HG03280 (cell line): Measurements from ENCODE around the gene CRACDL.

Source experiments
- ATAC-seq: cut with Tn5 transposase; IDR thresholded peaks from one replicate; pipeline ENCODE4 v1.9.1; 2021; ENCODE audit warnings: mild to moderate bottlenecking, moderate library complexity; ENCODE audit not compliant: unreplicated experiment

Gene CRACDL, protein sequence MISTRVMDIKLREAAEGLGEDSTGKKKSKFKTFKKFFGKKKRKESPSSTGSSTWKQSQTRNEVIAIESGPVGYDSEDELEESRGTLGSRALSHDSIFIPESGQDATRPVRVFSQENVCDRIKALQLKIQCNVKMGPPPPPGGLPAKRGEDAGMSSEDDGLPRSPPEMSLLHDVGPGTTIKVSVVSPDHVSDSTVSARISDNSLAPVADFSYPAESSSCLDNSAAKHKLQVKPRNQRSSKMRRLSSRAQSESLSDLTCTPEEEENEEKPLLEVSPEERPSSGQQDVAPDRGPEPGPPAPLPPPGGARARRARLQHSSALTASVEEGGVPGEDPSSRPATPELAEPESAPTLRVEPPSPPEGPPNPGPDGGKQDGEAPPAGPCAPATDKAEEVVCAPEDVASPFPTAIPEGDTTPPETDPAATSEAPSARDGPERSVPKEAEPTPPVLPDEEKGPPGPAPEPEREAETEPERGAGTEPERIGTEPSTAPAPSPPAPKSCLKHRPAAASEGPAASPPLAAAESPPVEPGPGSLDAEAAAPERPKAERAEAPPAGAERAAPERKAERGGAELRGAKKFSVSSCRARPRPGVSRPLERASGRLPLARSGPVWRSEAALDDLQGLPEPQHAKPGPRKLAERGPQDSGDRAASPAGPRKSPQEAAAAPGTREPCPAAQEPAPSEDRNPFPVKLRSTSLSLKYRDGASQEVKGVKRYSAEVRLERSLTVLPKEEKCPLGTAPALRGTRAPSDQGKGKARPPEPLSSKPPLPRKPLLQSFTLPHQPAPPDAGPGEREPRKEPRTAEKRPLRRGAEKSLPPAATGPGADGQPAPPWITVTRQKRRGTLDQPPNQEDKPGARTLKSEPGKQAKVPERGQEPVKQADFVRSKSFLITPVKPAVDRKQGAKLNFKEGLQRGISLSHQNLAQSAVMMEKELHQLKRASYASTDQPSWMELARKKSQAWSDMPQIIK

GRCh38 chr2:98935777-98936352 lies at the start of gene CRACDL:
Gene CRACDL (minus strand): TSS chr2:98936225. CDS start chr2:98846800, 89,425 bp downstream.
- ATAC-seq, result no peak

DNA sequence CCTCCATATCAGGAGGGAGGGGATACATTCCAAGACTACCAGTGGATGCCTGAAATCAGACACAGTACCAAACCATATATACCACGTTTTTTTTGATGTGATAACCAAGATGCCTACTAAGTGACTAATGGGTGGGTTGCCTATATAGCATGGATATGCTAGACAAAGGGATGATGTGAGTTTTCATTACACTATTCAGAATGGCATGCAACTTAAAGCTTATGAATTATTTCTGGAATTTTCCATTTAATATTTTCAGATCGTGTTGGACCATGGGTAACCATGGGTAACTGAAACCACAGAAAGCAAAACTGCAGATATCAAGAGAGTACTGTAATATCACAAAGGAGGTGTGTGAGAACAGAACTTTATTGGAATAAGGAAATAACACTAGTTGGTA lies 39.6 kb upstream of the CRACDL start:
- no peak for ATAC-seq

- no peak for ATAC-seq
Observed at GRCh38 chr2:98972582-98973167, 36.6 kb upstream of the CRACDL start.

- no peak for ATAC-seq
Observed at GRCh38 chr2:98959810-98960507, 23.9 kb upstream of the CRACDL start.

GRCh38 chr2:98952966-98953365 lies 16.9 kb upstream of the CRACDL start:
- ATAC-seq, result no peak

DNA sequence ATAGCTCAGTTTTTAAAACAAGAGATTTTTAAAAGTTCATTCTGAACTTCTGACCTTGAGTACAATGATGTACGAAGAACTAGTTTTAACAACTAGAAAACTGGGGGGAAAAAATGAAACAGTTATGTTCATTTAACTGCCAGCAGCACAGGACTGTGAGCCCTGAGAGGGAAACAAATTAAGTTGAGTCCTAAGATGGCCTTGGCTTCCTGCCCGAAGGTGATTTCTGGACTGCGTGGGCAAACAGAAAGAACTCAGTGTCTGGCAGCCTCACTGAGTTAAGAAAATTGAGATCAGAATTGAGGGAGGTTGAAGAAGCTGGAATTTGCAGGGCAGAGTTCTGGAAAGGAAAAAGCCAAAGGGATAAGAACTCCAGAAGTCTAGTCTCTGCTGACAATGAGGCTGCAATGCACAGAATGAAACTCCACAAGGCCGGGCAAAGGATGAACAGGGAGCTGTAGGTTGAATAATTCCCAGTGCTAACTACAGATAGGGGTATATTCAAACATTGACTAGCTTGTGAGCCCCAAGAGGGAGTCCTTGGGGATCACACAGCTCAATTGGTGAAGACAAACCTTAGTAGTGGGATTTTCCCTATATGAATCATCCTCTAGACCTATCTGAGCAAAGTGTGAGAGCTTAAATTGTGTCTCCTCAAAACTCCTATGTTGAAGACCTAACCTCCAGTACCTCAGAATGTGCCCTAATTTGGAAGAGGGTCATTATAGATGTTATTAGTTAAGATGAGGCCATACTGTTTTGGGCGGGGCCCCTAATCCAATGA lies 13.1 kb upstream of the CRACDL start:
- ATAC-seq, result no peak

DNA sequence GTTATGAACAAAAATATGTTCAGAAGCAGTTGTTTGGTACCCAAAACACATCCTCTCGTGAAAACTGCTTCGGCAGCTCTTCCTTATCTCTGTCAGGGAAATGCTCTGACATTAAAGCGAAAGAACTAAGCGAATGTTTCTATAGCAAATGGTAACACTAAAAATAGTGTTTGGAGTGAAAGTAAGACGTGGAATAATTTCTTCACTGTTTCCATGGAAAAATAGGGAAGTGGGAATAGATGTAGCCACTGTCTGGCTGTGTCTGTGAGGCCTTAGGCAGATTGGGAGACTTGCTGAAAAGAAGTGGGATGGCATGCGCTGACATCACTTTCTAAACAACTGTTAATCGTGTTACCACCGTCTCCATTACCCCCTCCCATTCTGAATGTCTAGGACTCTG lies 11.5 kb upstream of the CRACDL start:
- no peak for ATAC-seq

- no peak for ATAC-seq
Observed at GRCh38 chr2:98946855-98947254, 10.8 kb upstream of the CRACDL start.

DNA sequence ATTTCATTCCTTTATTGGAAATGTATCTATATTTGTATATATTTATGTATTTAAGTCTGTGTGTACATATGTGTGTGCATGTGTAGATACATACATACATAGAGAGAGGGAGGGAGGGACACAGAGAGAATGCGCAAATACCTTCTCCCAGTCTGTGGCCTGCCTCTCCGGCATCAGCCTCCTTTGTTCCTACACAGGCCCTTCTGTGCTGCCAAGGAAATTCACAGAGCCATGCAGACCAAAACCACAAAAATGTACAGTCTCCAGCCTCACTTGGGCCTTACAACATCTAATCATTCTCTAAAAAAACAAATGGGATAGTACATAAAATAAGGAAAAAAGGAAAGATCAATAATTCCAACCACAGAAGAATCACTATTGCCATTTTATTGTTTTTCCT lies 8.8 kb upstream of the CRACDL start:
- no peak for ATAC-seq

GRCh38 chr2:98940102-98940501 lies 4.1 kb upstream of the CRACDL start:
- no peak for ATAC-seq

DNA sequence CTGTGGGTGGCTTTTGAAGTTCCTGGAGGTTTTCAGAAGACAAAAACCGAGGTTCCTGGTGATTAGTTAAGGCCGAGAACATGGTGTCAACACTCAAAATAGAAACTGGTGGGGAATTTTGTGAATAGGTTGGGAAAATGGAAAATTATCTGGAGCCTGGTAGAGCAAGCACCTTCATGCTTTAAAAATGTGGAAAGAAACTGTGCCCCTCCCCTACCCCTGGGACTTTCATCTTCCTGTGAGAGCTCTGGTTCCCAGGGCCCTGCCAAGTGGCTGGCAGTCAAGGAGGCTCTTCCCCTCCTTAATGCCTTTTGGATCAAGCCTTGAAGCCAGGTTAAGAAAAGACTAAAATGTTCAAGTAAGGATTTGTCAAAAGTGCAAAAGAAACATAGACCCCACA lies 1.9 kb upstream of the CRACDL start:
- ATAC-seq, result no peak

DNA sequence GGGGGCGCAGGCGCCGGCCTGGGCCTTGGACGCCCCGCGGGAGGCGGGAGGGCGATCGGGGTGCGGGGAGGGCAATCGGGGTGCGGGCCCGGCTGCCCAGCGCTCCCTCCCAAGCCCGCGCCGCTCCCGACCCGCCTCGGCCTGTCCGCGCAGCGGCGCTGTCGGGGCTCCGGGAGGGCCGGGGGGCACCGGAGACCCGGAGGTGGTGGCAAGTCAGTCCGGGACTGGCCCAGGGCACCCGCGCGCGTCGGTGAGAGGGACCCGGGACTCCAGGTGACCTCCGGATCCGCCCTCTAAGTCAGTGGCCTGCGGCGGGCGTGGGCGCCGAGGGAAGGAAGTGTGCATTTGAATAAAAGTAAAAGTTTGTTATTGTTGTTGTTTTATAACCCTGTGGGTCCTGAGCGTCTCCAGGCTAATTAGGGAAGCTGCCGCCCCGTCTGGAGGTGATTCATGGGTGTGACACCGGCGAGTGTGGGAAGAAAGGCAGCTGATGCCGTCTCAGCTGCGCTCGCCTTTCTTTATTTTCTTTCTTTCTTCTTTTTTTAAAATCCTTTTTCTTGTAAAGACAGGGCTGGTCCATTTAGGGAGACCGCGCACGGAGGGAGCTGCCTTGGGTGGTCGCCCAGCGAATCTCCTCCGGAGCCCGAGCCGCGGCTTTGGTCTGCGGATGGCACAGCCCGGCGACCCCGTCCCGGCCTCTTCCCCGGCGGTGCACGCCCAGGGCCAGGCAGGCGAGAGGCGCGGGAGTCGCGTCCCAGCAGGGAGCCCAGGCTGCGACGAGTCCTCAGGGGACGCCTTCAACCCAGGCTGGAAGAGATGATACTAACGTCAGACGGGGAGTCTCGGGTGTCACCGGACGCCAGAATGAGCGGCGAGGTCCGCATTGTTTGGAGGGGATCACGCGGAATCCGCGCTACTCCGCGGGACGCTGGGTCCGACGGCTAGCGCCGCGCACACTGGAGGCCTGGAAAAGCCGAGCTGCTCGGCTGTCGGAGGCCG lies 627 bp upstream of the CRACDL start:
- ATAC-seq, result no peak

DNA sequence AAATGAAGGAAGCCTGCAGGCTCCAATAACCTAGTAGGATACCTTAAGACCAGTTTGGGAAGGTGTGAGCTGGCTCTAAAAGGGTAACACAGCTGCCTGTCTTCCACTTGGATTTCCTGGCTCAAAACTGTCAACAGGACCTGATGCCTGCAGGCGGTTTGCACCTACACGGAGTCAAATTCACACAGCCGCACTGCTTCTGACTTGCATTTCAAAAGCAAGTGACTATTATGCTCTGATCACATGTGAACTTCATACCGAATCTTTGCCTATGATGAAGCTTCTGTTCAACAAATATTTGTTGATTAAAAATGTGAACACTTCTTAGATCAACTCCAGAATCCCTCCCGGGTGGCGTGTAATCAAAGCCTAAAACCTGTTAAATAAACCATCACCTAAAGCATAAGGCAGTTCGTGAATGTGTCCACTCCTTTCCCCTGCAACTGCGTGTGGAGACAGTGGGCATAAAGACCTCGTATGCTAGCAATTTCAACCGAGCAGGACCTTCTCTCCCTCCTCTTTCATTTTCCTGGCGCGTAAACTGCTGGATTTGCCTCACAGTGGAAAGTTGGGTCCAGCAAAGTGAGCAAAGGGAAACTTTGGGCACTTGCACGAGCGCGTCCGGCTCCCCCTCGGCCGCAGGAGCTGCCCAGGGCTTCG lies 784 bp downstream of the CRACDL start:
- no peak for ATAC-seq

DNA sequence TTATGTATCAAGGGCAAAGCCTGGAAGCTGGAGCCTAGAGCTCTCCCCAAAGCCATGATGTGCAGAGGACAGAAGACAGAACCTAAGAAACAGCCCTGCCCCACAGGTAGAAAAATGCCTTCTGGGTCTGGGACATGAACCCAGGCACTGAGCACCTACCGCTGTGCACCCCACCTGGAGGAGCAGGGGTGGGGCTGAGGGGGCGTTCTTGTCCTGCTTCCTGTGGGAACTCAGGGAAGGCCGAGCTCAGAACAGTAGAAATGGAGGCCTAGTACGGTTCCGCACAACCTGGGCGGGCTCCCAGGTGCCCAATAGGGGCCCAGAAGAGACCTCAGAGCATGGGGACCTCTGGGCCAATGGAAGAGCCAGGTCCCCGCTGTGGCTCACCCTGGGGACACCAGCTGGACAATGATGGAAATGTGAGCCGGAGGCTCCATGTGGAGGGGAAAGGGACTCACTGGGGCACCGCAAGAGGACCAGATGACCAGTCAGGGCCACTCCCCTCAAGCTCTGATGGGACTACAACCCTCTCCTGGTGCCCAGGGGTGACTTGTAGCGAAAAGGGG lies 3.2 kb downstream of the CRACDL start:
- ATAC-seq, result no peak

GRCh38 chr2:98932164-98932563 lies 3.9 kb downstream of the CRACDL start:
- no peak for ATAC-seq

GRCh38 chr2:98931596-98931995 lies 4.4 kb downstream of the CRACDL start:
- no peak for ATAC-seq

GRCh38 chr2:98929920-98930319 lies 6.1 kb downstream of the CRACDL start:
- ATAC-seq, result no peak

DNA sequence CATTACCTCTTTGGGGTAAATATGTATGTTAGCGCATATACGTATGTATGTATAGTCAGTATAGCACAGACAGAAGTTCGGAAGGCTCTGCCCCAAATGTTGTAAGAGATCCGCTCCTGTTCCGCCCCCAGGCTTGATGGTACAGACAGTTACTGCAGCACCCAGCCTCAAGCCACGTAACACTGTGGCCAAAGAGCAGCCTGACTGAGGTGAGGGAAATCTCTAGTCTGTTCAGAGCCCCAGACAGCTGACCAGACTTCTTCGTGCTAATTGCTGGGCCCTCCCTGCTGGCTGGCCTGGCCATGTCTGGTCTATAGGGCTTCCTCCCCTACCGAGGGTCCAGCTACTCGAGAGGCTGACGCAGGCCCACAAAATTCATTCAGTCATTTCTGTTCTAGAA lies 7.8 kb downstream of the CRACDL start:
- ATAC-seq, result no peak
